Keratinocyte (primary cell): ENCODE data around the gene PSMG1. TPM values are rescaled to one million over a fixed set of nuclear protein-coding genes. Genes with fewer than 3 reads are reported as not detected.

ENCODE experiments used
- DNase-seq: peaks from one replicate; pipeline ENCODE4 v3.0.0-alpha.2; 2011; ENCODE audit warnings: low read depth, missing footprints, low spot score
- FAIRE-seq: peaks from 2 replicates; lab custom pipeline; 2011; peaks lifted over from hg19 to GRCh38; lab: Jason Lieb, UNC
- H2AFZ ChIP-seq: 2 replicates; pipeline ENCODE4 v1.6.0; 2012; ENCODE audit warnings: low read length, control low read depth, inconsistent platforms; ENCODE audit not compliant: control insufficient read depth
- H3K27ac ChIP-seq: 2 replicates; pipeline ENCODE4 v1.5.1; 2011; ENCODE audit warnings: low read length; ENCODE audit not compliant: control insufficient read depth, insufficient read depth
- H3K27me3 ChIP-seq: 3 replicates; pipeline ENCODE4 v1.6.0; 2011; ENCODE audit warnings: low read length; ENCODE audit not compliant: control insufficient read depth, insufficient read depth; ENCODE audit errors: extremely low read depth
- H3K36me3 ChIP-seq, 2 experiments: 2 replicates in 1 of 2; 3 replicates in 1 of 2; pipeline ENCODE4 v1.5.1; 2011; ENCODE audit warnings: low read length in 2 of 2, mild to moderate bottlenecking in 1 of 2; ENCODE audit not compliant: control insufficient read depth in 2 of 2, insufficient read depth in 2 of 2; ENCODE audit errors: extremely low read depth in 1 of 2
- H3K4me1 ChIP-seq: 3 replicates; pipeline ENCODE4 v1.5.1; 2011; ENCODE audit warnings: low read length; ENCODE audit not compliant: control insufficient read depth, insufficient read depth; ENCODE audit errors: extremely low read depth
- H3K4me2 ChIP-seq: 3 replicates; pipeline ENCODE4 v1.6.0; 2011; ENCODE audit warnings: low read depth, low read length; ENCODE audit not compliant: control insufficient read depth, insufficient read depth; ENCODE audit errors: extremely low read depth
- H3K4me3 ChIP-seq, 3 experiments: fragments of 200-600 bp in 1 of 3; sonication (generic) in 1 of 3; 2 replicates in 2 of 3; 3 replicates in 1 of 3; pipeline ENCODE4 v1.5.1; 2011 to 2016; ENCODE audit warnings: low read length in 3 of 3, mild to moderate bottlenecking in 3 of 3, control low read depth in 2 of 3, inconsistent platforms in 1 of 3, low read depth in 1 of 3, mixed read lengths in 1 of 3, mixed run types in 1 of 3, moderate library complexity in 1 of 3; ENCODE audit not compliant: control insufficient read depth in 2 of 3, insufficient read depth in 2 of 3; ENCODE audit errors: extremely low read depth in 1 of 3
- H3K79me2 ChIP-seq: 2 replicates; pipeline ENCODE4 v1.6.0; 2012; ENCODE audit warnings: low read length; ENCODE audit not compliant: control insufficient read depth, insufficient read depth
- H3K9ac ChIP-seq: 3 replicates; pipeline ENCODE4 v1.6.0; 2011; ENCODE audit warnings: low read length; ENCODE audit not compliant: control insufficient read depth, insufficient read depth; ENCODE audit errors: extremely low read depth
- H3K9me1 ChIP-seq: 3 replicates; pipeline ENCODE4 v1.6.0; 2011; ENCODE audit warnings: low read length; ENCODE audit not compliant: control insufficient read depth, insufficient read depth; ENCODE audit errors: extremely low read depth
- H3K9me3 ChIP-seq: 2 replicates; pipeline ENCODE4 v1.5.1; 2012; ENCODE audit warnings: low read depth, low read length; ENCODE audit not compliant: control insufficient read depth
- H4K20me1 ChIP-seq: 3 replicates; pipeline ENCODE4 v1.6.0; 2011; ENCODE audit warnings: low read length; ENCODE audit not compliant: control insufficient read depth, insufficient read depth; ENCODE audit errors: extremely low read depth
- CTCF ChIP-seq, 3 experiments: IDR thresholded peaks in 1 of 3; conservative IDR thresholded peaks in 1 of 3; optimal IDR thresholded peaks in 1 of 3; 2 replicates in 2 of 3; 3 replicates in 1 of 3; pipeline versions ENCODE3 to v1.5.1; 2011; ENCODE audit warnings: low read length in 3 of 3, mild to moderate bottlenecking in 3 of 3, moderate library complexity in 2 of 3, control low read depth in 1 of 3, inconsistent platforms in 1 of 3; ENCODE audit not compliant: insufficient read depth in 2 of 3; ENCODE audit errors: extremely low read depth in 1 of 3
- EZH2 ChIP-seq: IDR thresholded peaks from one replicate; pipeline ENCODE4 v1.6.1; 2012; ENCODE audit warnings: inconsistent platforms, mild to moderate bottlenecking, low read length, moderate library complexity
- dilution Hi-C: fragments of 300-500 bp; cut with MboI; formaldehyde crosslinking; loops from one replicate; pipeline ENCODE4 v1.7.0; 2020; ENCODE audit warnings: low sequenced_read_pairs; ENCODE audit not compliant: extremely low pct_ligation_motif_present
- polyA plus RNA-seq, 5 experiments: library from polyadenylated mRNA; depleted of rRNA in 3 of 5; stranded (reverse) in 3 of 5; stranded (forward) in 1 of 5; unstranded in 1 of 5; fragments of >200 nt; gene quantifications; 1 replicate in 1 of 5; 2 replicates in 3 of 5; 3 replicates in 1 of 5; pipeline versions ENCODE4 v1.2.1 to v1.2.3, GENCODE V29; 2011 to 2012; ENCODE audit warnings: missing spikeins in 2 of 5, low read depth in 1 of 5, low replicate concordance in 1 of 5

PSMG1 gene
- polyA plus RNA-seq, 1 donor (not counting 4 experiments of a cell fraction or from before 2014, with no cell fraction given): 91.8 TPM

- TF ChIP-seq EZH2: no peak
- TF ChIP-seq CTCF (optimal IDR thresholded peaks at IDR 0.05 in 1 of 3, IDR thresholded peaks at IDR 0.05 in 1 of 3, conservative IDR thresholded peaks at IDR 0.05 in 1 of 3; ENCODE audit: extremely low read depth in 1 of 3, insufficient read depth in 2 of 3, low read length in 3 of 3): no peak
- Histone ChIP-seq H3K4me1 (no peaks in the 10 kb centered on the region), H3K27me3 (no peaks in the 10 kb centered on the region), H3K9ac (no peak overlapping the region), H3K27ac (no peak overlapping the region), H3K4me2 (no peak overlapping the region), H3K9me3 (no peaks in the 10 kb centered on the region), H3K79me2 (no peaks in the 10 kb centered on the region), H4K20me1 (no peaks in the 10 kb centered on the region), H3K9me1 (no peaks in the 10 kb centered on the region), H3K4me3 (no peak overlapping the region), H2AFZ (no peak overlapping the region), H3K36me3 (peaks cover 5 to 10% of the 10 kb centered on the region in 2 experiments)
- FAIRE-seq (no peak), DNase-seq (no peak)
- dilution Hi-C loops: no loop called here
These were observed 26.1 kb upstream of the PSMG1 start for GRCh38 chr21:39209334-39209688.

GRCh38 chr21:39208624-39209333, 25.5 kb upstream of the PSMG1 start:
- Histone ChIP-seq H3K36me3 (peaks cover 3 to 10% of the 10 kb centered on the region in 2 experiments), H3K4me3 (no peak overlapping the region), H3K9me1 (no peaks in the 10 kb centered on the region), H3K79me2 (no peaks in the 10 kb centered on the region), H3K27ac (no peak overlapping the region), H3K4me1 (no peaks in the 10 kb centered on the region), H4K20me1 (no peaks in the 10 kb centered on the region), H3K9me3 (no peaks in the 10 kb centered on the region), H3K4me2 (no peak overlapping the region), H3K9ac (no peak overlapping the region), H2AFZ (no peak overlapping the region), H3K27me3 (no peaks in the 10 kb centered on the region)
- no peak for DNase-seq
- TF ChIP-seq CTCF (optimal IDR thresholded peaks at IDR 0.05 in 1 of 3, IDR thresholded peaks at IDR 0.05 in 1 of 3, conservative IDR thresholded peaks at IDR 0.05 in 1 of 3; ENCODE audit: extremely low read depth in 1 of 3, insufficient read depth in 2 of 3, low read length in 3 of 3) (no peak), EZH2 (no peak)
- dilution Hi-C loops: no loop called here
- no peak for FAIRE-seq
